ENCODE results near the gene SND1. TPM values are rescaled to one million over a fixed set of nuclear protein-coding genes. Genes with fewer than 3 reads are reported as not detected.

The SND1 gene
- total RNA-seq, 4 donors from 2014 or later: 70.8 to 141 (median 85.7) TPM

GRCh38 chr7:127872122-127872521, 220.1 kb downstream of the SND1 start:
- no peak for TF ChIP-seq EP300 (IDR thresholded peaks at IDR 0.05)
- TF ChIP-seq CTCF (IDR thresholded peaks at IDR 0.05): no peak
- no peak for TF ChIP-seq POLR2A (IDR thresholded peaks at IDR 0.05)
- no peak for DNase-seq (ENCODE audit: low spot score in 2 of 2)

GRCh38 chr7:127873151-127873550, 221.2 kb downstream of the SND1 start:
- peaks cover 0 to 15% (median 0%) of the 10 kb centered on the region in 4 donors for H3K4me1 ChIP-seq
- TF ChIP-seq POLR2A (IDR thresholded peaks at IDR 0.05) (no peak), EP300 (IDR thresholded peaks at IDR 0.05) (no peak), CTCF (IDR thresholded peaks at IDR 0.05) (no peak)
- WGBS, 2 donors: 94 to 95% methylated on average over 3 of the region's 3 CpGs
- no peaks in the 10 kb centered on the region for H3K9me3 ChIP-seq
- H3K4me3 ChIP-seq: no peak overlapping the region
- H3K27ac ChIP-seq: no peak overlapping the region
- no peak for DNase-seq (ENCODE audit: low spot score in 2 of 2)
- H3K27me3 ChIP-seq: no peaks in the 10 kb centered on the region
- peaks cover 0 to 2% (median 0%) of the 10 kb centered on the region in 3 donors for H3K36me3 ChIP-seq

More at GRCh38 chr7:127872122-127872521, 220.1 kb downstream of the SND1 start:
- Histone ChIP-seq H3K4me1 (peaks cover 0 to 15% (median 0%) of the 10 kb centered on the region in 4 donors), H3K4me3 (no peak overlapping the region), H3K27me3 (no peaks in the 10 kb centered on the region), H3K36me3 (peaks cover 0 to 3% (median 0%) of the 10 kb centered on the region in 3 donors), H3K27ac (no peak overlapping the region), H3K9me3 (no peaks in the 10 kb centered on the region)
- WGBS, 2 donors: 83 to 84% methylated on average over 1 of the region's 1 CpG

- Histone ChIP-seq H3K27ac (peak overlapping the region in 2 of 4 donors; percentile 38 to 67), H3K36me3 (no peaks in the 10 kb centered on the region), H3K27me3 (no peaks in the 10 kb centered on the region), H3K4me3 (no peak overlapping the region), H3K4me1 (peaks cover 0 to 15% (median 0%) of the 10 kb centered on the region in 4 donors), H3K9me3 (no peaks in the 10 kb centered on the region)
- no peak for TF ChIP-seq EP300 (IDR thresholded peaks at IDR 0.05)
- TF ChIP-seq POLR2A (IDR thresholded peaks at IDR 0.05): no peak
- no peak for TF ChIP-seq CTCF (IDR thresholded peaks at IDR 0.05)
- WGBS, 2 donors: 86 to 93% methylated on average over 3 of the region's 3 CpGs
- DNase-seq (ENCODE audit: low spot score in 2 of 2): no peak
Measured at GRCh38 chr7:127873715-127874636, 222.0 kb downstream of the SND1 start.

GRCh38 chr7:127874951-127875608, 223.1 kb downstream of the SND1 start:
- Histone ChIP-seq H3K4me1 (peaks cover 0 to 15% (median 0%) of the 10 kb centered on the region in 4 donors), H3K4me3 (no peak overlapping the region), H3K27ac (peak overlapping the region in 2 of 4 donors; percentile 38 to 67), H3K27me3 (no peaks in the 10 kb centered on the region), H3K36me3 (no peaks in the 10 kb centered on the region), H3K9me3 (no peaks in the 10 kb centered on the region)
- no peak for TF ChIP-seq EP300 (IDR thresholded peaks at IDR 0.05)
- no peak for TF ChIP-seq POLR2A (IDR thresholded peaks at IDR 0.05)
- TF ChIP-seq CTCF (IDR thresholded peaks at IDR 0.05): no peak
- 44 to 58% methylated on average over 2 of the region's 2 CpGs for WGBS, 2 donors
- DNase-seq (ENCODE audit: low spot score in 2 of 2): no peak

- Histone ChIP-seq H3K9me3 (no peaks in the 10 kb centered on the region), H3K27me3 (no peaks in the 10 kb centered on the region), H3K4me3 (no peak overlapping the region), H3K4me1 (peaks cover 0 to 15% (median 0%) of the 10 kb centered on the region in 4 donors), H3K36me3 (no peaks in the 10 kb centered on the region), H3K27ac (peak overlapping the region in 1 of 4 donors; percentile 67)
- 74 to 88% methylated on average over 1 of the region's 1 CpG for WGBS, 2 donors
- TF ChIP-seq EP300 (IDR thresholded peaks at IDR 0.05): no peak
- TF ChIP-seq CTCF (IDR thresholded peaks at IDR 0.05): no peak
- no peak for TF ChIP-seq POLR2A (IDR thresholded peaks at IDR 0.05)
- DNase-seq (ENCODE audit: low spot score in 2 of 2): no peak
Measured at GRCh38 chr7:127876393-127876792, 224.4 kb downstream of the SND1 start.
